CD1c-positive myeloid dendritic cell (primary cell): ENCODE data around the gene FBXL17.
"Not testable (repeated sequence)": the region's sequence is repeated elsewhere in the genome, so short reads cannot be mapped to it uniquely, and the experiment has no call there.

Experiments used
- DNase-seq: peaks from one replicate; pipeline ENCODE4 v3.0.0-alpha.2; 2016; ENCODE audit errors: extremely low spot score

FBXL17 gene

DNA sequence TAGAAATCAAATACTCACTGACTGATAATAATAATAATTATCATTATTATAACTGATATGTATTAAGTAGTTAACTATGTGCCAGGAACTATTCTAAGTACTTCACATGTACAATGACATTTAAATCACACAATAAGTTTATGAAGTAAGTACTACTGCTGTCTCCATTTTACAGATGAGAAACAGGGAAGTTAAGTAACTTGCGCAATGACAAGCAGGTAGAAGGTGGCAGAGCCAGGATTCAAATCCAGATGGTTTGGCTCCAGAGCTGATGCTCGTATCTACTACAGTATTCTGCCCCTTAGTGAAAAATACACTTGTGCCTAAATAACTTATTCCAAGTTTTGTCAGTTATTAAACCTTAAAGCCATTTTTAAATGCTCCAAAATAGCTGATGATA lies 217.3 kb downstream of the FBXL17 start:
- DNase-seq: no peak

DNA sequence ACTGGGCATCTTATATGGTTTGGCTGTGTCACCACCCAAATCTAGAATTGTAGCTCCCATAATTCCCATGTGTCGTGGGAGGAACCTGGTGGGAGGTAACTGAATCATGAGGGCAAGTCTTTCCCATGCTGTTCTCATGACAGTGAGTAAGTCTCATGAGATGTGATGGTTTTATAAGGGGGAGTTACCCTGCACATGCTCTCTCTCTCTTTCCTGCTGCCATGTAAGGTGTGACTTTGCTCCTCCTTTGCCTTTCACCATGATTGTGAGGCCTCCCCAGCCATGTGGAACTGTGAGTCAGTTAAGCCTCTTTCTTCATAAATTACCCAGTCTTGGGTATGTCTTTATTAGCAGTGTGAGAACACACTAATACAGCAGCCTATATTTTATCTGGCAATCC lies 229.0 kb downstream of the FBXL17 start:
- not testable (repeated sequence) for DNase-seq

DNA sequence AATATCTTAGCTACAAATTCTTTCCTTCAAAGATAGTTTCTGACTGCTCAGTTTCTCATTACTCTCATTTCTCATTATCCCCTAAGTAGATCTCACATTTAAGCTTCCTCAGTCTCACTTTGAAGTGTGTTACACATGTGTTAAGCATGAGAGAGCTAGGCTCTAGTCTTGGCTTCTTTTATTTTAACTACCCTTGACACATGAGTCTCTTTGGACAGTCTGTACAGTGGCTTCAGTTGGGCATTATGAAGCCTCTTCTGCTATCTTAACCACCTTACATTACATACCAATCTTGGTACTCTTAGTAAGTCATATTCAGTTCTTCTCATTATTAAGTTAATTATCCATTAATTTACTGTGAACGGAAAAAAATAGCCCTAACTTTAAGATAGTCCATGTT lies 232.5 kb downstream of the FBXL17 start:
- DNase-seq: no peak

DNA sequence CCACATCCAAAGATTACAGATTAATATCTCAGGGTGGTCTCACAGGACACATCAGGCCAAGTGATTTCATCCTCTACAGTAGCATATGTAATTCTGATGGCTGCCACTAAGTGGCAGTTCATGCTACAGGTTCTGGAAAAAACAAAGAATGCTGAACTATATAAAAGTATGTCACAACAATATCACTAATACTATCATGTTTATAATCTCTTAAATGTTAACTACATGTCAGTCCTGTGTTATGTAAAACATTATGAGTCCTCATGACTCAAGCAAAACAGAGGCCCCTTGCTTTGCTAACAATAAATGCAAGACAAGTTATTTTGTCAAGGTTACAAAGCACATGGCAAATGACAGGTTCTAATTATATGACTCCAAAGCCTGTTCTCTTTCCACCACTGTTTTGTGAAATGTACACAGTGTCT lies 233.2 kb downstream of the FBXL17 start:
- DNase-seq: no peak

DNA sequence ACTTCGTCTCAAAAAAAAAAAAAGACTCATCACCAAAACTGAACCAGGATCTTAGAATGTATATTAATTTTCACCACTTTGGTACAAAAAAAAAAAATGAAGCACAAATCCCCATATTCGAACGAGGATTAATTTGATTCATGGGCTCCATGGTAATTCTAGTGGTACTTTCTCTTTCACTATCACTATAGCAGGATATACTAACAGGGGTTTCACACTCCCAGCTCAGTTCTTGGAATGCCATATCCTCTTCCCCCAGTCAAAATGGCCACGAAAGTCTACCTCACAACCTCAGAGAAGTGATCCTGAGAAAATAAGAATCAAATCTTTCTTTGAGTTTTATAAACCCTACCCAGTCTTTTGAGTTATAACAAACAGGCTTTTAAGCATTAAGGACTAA lies 235.7 kb downstream of the FBXL17 start:
- DNase-seq: no peak

DNA sequence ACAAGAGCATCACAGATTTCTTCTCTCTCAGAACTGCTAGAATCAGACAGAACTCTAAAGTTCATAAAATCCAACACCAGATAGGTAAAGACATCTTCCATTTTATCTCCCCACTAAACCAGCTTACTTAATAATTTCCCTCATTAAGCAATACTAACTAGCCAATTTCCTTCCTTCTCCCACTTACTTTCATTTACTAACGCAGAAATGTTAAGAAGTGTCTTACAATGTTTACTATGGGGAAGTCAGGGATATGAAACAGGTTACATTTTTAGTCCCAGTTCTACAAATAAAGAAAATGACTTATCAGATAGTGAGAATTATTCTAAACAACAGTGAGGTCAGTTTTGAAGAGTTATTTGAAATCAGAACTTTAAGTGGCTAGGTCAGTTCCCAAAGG lies 236.5 kb downstream of the FBXL17 start:
- DNase-seq: peak; percentile 17

DNA sequence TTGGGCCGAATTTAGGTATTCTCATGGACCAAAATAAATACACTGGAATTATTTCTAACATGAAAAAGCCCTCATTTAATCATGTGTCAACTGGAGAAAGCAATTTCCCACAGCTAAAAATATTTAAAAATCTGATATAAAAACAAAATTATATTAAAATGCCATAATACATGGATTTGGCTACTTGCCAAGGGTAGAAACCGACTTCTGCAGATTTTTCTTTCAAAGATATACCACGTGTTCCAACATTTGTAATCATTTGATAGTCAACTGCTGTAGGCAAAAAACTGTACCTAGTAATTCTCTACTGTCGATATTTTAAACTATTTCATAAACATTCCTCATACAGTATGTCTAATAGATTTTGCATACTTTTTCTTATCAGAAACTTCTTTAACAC lies 237.6 kb downstream of the FBXL17 start:
- no peak for DNase-seq

DNA sequence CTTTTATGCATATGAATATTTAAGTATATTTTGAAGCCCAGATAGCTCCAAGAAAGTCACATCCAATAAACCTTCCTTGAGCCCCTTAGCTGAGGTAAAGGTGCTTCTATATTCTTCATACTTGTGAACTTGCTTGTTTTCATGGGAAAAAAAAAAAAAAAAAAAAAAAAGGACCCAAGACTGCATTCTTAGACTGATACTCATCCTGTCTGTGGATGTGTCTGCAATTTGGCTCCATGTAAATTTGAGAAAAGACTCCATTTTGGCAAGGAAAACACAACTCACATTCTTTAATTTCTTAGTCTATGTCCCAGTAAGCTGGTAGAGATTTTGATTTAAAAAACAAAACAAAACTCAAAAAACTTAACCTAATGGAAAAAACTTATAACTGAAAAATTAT lies 238.3 kb downstream of the FBXL17 start:
- DNase-seq: no peak

DNA sequence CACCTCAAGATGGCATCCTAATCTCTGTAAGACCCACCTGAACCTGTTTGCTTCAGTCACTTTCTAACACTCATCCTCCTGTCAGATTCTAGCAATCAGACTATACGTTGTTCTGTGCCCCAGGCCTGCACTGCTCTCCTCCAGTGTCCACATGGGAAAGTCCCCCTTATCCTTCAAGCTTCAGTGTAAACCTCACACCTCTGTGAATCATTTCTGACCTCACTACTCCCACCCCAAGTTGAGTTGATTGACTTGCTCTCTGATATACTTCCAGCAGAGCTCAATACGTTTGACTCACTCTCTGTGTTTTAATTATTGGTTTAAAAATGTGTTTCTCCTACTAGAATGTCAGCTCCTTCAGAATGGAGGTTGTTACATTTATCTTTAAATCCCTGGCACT lies 240.2 kb downstream of the FBXL17 start:
- no peak for DNase-seq

DNA sequence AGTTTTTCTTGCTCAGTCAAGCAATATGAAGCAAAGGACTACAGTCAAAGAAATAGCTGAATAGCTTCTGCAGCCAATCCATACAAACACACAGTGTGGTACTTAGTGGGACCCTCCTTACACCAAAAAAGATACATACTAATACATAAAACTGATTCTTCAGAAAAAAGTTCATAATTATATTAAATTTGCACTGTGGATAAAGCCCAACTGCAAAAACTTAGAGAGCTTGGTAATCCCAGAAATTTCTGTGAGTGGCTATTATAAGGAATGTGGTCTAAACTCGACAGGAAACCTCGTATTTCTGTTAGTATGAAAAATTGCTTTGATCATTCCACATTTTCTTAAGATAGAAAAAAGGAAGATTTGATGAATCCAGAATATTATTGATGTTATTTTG lies 245.4 kb downstream of the FBXL17 start:
- no peak for DNase-seq

DNA sequence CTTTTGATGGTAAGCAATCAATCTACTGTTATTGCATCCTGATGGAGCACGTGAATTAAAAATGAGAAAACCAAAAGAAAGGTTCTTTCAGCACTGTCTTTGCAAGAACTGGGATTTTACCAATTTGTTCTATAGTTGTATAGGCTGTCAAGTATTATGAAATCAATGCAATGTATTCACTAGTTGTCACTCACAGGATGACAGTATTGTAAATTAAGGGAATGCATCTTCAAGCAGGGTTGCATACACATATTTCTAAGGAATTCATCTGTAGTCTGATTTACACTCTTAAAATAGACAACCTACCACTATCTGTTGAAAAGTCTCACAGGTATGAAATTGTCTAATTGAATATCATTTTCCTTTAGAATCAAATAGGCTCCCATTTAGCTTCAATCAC lies 252.8 kb downstream of the FBXL17 start:
- no peak for DNase-seq

DNA sequence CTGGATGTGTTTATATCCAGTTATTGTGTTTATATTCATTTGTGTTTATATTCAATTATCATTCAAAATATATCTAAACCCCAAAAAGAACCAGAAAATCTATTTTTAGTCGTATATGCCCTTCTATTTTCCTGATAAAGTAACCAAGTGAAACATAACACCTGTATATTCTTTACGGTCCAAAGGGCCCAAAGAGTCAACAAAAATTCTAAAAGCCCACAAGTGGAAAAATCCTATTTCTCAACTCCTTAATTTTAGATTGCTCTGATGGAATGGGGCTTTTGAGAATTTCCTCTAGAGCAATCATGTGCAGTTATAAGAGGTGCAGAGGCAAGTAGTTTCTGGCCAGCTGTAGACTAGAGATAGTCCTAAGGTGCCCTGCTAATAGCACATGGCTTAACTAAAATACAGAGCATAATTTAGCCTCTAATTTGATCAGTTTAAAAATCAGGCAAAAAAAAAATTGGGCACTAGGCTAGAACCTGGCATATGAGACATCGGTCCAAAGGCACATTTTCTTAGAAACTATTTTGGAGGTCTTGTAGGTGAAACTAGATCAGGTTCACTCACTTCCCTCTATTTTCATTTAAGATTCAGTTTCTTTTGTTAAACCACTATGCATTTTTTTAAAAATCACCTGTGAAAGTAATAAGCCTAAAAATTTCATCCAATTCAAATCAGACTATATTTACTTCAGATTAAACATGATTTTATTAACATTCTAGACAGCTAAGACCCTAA lies 256.0 kb downstream of the FBXL17 start:
- no peak for DNase-seq

DNA sequence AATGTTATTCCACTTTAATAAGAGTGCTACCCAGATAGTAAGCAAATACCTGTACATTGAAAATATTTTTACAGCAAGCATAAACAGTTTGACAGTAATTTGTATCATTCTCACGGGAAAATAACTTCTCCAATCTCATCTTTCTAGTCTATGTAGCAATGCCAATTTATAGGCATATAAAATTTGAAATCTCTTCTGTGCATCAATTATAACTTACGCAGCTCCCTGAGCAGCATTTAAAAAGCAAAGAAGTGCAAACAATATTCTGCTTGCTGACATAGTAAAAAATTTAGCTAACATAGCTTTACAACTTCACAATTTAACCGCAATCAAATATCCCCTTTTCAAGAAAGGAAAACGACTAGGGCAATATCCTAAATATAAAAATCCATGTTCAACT lies 257.3 kb downstream of the FBXL17 start:
- no peak for DNase-seq

DNA sequence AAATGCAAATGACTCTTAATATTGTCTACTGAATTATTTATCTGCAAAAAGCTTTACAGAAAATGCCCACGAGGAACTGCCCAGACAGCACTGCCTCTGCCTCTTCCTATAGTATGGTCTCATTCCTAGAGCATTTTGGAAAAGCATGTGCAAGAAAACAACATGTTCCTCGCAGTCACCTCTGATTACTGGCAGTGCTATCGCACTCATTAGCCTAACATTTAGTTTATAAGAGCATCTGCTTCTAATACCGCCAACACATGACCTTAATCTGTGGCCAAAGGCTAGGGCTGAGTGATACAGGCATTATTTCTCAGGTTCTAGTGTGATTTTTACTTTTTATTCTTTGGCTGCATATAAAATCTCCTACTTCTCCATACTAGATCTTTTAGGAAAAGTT lies 259.2 kb downstream of the FBXL17 start:
- DNase-seq: no peak

DNA sequence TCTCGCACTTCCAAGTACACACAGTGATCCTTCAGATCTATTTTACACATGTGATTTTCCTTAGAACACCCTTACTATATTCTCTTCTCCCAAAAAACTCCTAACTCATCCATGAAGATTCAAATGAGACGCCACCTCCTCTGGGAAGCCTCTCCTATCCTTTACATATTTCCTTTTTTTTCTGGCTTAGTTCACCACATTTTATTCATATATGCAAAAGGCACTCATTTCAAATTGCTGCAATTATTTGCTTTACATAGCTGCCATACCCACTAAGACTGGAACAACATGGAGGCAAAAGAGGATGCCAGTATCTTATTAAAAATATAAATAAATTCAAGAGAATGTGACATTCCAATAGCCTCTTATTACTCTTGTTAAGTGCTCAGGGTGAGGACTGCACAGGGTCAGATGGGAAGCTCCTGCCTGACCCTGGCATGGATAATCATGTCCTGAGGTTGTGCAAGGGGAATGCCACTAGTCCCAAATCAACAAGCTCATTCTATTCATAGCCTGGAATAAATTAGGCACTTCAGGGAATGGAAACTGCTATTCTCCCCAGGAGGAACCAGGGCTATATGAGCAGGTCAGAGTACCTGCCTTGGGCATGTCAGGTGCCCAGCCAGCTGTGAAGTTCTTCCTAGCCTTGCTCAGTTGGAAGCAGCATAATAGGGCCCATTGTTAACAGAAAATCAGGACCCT lies 262.9 kb downstream of the FBXL17 start:
- no peak for DNase-seq

DNA sequence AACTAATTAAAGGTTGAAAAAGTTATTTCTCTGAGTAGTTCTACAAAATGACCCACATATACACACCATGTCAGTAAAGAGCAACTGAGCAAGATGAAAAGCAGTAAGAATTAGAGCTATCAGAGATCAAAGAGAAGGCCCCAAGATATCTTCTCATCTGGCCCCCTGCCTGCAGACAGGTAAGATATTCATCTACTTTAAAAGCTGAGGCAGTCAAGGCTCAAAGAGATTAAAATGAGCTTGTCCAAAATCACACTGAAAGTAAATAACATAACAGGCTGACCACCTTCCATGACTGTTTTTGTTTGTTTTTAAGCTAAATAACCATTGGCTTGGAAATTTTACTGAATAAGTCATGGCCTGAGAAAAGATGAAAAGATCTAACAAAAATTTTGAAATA lies 266.2 kb downstream of the FBXL17 start:
- DNase-seq: no peak

DNA sequence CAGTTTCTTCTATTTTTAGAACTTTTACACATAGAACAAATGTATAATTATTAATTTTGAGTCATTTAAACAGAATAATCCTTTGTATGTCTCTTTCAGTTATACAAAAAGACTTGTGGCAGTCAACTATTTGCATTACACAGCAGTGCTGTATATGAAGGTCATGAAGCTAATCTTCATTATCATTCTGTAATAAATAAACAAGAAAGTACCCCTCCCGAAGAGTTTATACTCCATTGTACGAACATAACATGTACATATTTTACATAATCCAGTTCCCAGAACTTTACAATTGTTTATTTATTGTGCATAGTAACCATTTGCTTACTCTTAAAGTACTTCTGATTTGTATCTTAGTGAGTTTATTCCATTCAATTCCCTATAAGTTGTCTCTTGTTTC lies 267.9 kb downstream of the FBXL17 start:
- no peak for DNase-seq

DNA sequence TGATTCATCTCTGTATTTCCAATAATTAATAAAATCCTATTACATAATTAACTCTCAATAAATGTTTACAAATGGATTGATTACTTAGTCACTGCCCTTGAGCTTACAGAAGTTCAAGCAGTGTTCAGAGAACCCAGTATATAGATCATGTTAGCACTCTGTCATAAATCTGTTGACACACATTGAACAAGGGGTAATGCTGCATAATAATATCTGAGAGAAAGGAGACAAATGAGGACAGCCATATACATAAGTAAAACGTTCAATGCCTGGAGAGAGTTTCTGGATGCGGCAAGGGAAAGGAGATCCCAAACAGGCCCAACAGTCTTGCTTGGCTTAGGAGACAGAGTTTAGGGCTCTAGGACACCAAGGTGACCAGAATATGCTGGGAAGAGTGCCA lies 270.2 kb downstream of the FBXL17 start:
- DNase-seq: no peak

DNA sequence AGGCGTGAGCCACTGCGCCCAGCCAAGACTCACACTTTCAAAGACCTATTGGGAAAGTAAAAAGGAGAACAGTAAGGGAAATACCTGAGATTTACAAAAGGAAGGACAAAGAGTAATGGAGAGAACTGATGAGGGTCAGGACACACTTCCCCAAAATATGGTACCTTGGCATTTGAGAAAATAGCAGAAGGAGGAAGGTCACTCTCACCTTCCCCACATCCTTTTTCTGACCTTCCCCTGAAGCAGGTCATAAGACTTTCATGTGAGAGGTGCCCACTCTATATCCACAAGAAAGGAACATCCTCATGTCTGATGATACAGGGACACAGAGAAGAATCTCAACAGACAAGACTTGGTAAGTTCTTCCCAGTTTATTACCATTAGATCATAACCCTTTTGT lies 272.8 kb downstream of the FBXL17 start:
- DNase-seq: no peak

DNA sequence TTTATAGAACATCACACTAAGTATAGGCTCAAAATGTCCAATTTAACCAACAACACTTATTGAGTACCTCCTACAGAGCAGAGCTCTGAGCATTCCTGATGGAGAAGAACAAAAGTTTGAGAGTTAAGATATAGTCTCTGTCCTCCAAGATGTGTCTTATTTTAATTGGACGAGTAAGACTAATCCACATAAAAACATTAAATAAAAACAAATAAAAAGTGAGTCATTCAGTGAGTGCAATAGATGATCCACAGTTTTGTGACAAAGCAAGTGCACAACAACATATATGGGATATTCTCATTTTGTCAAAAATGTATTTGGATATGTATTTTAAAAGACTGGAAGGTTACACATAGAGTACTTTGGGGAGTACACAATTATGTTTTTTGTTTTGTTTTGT lies 277.4 kb downstream of the FBXL17 start:
- DNase-seq: no peak

DNA sequence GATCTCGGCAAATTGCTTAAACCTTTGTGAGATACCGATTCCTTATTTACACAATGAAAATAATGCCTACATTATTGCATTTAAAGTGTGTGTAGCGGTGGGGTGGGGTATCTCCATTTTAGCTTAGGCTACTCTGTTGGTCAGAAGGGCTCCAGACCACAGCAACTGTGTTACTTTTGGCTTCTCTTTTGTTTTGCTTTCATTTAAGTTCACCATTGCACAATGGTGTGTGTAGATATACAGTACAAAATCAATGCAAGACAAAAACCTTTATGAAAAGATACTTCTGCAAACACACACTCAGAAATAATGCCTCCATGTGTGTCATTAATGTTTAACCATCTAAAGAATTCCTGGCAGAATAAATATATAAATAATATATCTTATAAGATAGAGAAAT lies 279.4 kb downstream of the FBXL17 start:
- no peak for DNase-seq

DNA sequence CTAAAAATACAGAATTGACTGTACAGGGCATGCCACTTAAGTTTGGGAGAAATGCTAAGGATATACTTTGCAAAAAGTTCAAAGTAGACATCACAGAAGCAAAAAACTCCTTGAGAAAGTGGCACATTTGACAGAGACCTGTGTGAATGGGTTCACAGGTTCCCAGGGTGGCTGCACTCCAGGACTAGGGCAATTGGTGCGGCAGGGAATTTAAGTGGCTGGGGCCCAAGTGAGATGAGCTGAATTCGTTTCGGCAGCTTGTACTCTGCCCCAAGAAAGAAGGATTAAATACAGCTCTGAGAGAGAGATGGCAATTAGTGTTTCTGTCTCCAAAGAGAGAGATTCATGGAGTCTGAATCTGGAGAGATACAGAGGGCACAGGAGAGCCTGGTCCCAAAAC lies 280.1 kb downstream of the FBXL17 start:
- no peak for DNase-seq

DNA sequence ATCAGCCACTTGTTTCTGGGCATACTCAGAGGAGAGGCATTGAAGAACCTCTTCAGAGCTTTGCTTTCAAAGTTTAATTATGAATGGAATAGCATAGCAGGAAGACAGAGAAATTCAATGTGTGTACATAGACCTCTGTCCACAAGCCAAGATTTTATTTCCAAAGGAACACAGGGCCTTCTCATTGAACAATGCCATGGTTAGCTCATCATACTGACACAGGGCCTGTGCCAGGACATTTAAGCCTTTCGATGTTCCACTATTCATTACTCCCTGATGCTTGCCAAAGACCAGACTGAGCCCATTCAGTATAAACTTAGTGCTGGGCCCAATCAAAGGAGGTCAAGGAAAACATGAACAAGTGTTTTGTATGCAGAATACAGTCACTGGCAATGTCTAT lies 280.8 kb downstream of the FBXL17 start:
- no peak for DNase-seq

DNA sequence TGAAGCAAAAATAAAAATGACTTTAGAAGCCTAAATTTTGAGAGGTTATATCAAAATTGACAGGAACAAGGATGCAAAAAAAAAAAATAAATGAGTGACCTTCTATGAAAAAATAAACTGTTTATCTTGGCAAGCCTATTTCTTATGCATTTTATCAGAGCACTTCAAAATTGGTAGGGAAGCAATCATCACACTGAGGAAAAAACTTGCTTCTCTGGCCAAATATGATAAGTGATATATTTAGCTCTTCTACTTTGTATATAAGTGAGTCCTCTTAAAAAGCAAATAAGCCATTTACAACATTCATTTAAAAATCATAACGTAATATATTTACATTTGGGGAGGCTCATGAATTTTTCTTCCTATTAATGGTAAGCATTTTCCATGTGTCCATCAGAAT lies 287.1 kb downstream of the FBXL17 start:
- DNase-seq: no peak
